ENCODE data around the gene TMEM163.

- TF ChIP-seq ZNF23 (tag by site-specific recombination; IDR thresholded peaks at IDR 0.05; ENCODE audit: borderline replicate concordance) (no peak), ZNF792 (tag by site-specific recombination; IDR thresholded peaks at IDR 0.05) (no peak), CTCF (tag by site-specific recombination; IDR thresholded peaks at IDR 0.05) (no peak), ZNF521 (tag by site-specific recombination; IDR thresholded peaks at IDR 0.05) (no peak)
Measured at GRCh38 chr2:134574611-134575330, 144.0 kb downstream of the TMEM163 start.
